ENCODE data around the gene RIPOR3.

RIPOR3 gene

DNA sequence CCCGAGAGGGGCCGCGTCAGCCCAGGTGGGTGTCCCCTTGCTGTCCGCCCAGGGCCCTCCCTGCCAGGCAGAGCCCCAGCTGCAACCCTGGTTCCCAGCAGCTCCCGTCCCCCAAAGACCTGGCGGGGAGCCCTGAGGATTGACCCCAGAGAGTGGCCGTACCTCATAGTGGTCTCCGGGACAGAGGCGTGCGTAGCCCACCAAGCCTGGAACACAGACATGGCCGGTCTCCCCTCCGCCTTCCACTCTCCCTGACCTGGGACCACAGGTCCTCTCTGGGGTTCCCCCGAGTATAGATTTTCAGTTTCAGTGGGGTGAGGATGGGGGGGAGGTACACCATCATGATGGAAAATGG lies 82.6 kb downstream of the RIPOR3 start:
- TF ChIP-seq, protein P1, sequence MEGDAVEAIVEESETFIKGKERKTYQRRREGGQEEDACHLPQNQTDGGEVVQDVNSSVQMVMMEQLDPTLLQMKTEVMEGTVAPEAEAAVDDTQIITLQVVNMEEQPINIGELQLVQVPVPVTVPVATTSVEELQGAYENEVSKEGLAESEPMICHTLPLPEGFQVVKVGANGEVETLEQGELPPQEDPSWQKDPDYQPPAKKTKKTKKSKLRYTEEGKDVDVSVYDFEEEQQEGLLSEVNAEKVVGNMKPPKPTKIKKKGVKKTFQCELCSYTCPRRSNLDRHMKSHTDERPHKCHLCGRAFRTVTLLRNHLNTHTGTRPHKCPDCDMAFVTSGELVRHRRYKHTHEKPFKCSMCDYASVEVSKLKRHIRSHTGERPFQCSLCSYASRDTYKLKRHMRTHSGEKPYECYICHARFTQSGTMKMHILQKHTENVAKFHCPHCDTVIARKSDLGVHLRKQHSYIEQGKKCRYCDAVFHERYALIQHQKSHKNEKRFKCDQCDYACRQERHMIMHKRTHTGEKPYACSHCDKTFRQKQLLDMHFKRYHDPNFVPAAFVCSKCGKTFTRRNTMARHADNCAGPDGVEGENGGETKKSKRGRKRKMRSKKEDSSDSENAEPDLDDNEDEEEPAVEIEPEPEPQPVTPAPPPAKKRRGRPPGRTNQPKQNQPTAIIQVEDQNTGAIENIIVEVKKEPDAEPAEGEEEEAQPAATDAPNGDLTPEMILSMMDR (IDR thresholded peaks at IDR 0.05; ENCODE audit: extremely low read depth, missing control alignments), result no peak
- no peak for DNase-seq (ENCODE audit: low spot score)

DNA sequence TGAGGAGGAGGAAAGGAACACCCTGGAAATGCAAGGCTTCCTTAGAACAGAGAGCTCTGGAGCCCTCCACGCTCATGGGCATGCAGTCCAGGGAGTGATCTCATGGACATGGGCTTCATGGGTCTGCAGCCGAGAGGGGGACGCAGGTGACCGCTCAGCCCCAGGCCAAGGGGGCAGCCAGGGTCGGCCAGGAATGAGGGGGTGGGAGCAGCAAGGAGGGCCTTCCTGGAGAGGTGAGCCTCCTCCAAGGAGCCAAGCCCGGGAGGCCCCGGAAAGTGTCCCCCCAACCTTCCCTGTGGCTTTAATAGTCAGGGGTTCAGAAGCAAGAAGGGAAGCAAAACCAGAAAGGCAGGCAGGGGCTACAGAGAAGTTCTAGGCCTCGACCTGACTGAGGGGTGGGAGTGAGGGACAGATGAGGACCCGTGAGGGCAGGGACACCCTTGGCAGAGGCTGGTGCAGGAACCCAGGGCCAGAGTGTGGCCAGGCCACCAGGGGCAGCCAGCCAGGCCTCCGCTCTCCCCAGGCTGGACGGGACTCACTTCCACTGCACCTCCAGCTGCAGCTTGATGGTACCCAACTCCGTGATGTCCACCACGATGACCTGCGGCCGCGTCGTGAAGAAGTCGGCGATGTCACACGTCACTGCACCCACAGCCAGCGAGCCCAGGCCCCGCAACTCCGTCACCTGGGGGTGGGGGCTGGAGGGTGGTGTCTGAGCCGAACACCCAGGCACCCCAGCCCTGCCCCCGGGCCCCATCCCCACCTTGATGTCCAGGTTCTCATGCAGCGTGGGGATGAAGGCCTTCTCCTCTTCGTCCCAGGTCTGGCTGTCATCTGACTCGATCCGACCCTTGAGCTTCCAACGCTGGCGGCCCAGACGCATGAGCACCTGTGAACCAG lies 83.2 kb downstream of the RIPOR3 start:
- TF ChIP-seq, protein P1 (IDR thresholded peaks at IDR 0.05; ENCODE audit: extremely low read depth, missing control alignments), result no peak
- no peak for DNase-seq (ENCODE audit: low spot score)

DNA sequence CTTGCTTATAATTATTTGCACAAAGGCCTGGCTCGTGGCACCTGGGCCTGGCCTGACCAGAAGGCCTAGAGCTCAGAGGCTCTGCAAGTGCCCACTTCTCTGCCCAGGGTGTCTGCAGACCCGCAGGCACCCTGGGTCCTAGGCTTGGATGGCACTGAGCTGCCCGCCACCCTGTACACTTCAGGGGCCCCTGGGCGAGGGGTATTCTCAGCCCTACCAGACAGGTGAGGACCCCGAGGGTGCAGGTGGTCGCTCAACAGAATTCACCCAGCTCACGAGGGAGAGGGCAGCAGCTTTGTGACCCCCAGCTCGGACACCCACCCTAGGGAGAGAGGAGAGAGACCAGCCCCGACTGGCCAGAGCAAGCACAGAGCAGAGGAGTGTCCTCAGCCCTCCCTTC lies 83.9 kb downstream of the RIPOR3 start:
- no peak for DNase-seq (ENCODE audit: low spot score)
- TF ChIP-seq, protein P1 (IDR thresholded peaks at IDR 0.05; ENCODE audit: extremely low read depth, missing control alignments), result no peak

DNA sequence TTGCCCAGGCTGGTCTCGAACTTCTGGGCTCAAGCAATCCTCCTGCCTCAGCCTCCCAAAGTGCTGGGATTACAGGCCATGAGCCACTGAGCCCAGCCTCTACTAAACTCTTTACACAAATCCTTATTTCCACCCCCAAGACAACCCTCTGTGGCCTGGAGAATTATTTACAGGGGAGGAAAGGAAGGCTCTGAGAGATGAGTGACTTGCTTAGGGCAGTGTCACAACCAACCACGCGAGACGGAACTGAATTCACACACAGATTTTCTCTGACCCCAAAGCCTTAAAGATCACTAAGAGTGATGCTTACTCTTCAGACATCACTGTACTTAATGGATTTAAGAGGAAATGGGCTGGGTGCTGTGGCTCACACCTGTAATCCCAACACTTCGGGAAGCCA lies 86.2 kb downstream of the RIPOR3 start:
- TF ChIP-seq, protein P1 (IDR thresholded peaks at IDR 0.05; ENCODE audit: extremely low read depth, missing control alignments), result no peak
- DNase-seq (ENCODE audit: low spot score), result no peak

DNA sequence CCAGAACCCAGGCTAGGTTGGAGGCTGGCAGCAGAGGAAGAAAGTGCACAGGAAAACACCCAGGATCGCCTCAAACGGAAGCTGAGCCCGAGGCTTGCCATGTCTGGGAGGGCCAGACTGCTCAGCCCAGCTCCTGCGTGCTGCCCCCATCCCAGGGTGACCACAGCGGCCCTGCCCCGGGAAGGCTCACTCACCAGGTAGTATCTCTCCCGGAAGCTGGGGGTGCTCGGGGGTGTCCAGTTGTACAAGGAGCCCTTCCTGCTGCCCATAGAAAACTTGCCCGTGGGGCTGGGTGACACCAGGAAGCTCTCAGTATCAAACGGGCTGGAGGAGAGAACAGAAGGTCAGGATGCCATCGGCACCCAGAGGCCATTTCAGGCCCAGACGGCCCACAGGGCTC lies 86.9 kb downstream of the RIPOR3 start:
- TF ChIP-seq, protein P1 (IDR thresholded peaks at IDR 0.05; ENCODE audit: extremely low read depth, missing control alignments), result no peak
- no peak for DNase-seq (ENCODE audit: low spot score)

DNA sequence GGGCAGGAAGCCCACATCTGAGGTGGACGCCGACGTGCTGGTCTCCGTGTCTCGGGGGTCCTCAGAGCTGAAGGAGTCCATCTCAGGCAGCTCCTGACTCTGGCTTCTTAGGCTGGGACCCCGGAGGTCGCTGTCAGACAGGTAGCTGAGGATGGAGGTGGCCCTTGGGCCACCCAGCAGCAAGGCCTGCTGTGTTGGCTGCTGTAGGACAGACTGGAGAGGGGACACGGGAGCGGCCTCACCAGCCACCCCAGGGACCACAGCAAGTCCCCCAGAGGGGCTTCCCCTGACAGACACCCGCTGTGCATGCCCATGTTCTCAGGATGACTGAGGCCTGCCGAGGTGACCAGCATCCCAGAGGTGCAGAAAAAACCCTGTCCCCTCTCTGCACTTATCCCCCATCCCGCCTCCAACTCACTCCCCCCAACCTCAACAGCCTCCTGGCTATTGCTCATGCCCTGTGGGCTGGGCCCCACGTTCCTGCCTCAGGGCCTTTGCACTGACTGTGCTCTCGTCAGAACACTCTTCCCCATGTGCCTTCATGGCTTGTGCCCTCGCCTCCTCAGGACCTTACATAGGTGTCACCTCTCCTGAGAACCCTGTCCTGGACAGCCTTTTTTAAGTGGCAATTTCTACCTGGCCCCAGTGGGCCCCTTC lies 88.8 kb downstream of the RIPOR3 start:
- DNase-seq (ENCODE audit: low spot score), result no peak
- TF ChIP-seq, protein P1 (IDR thresholded peaks at IDR 0.05; ENCODE audit: extremely low read depth, missing control alignments), result no peak

Data from GM20000 (cell line).